Activated CD4-positive, CD25-positive, alpha-beta regulatory T cell (primary cell): ENCODE measurements around the gene IKZF3.
"Not testable (repeated sequence)": the region's sequence is repeated elsewhere in the genome, so short reads cannot be mapped to it uniquely, and the experiment has no call there.

ENCODE experiments used
- DNase-seq, 4 experiments: peaks; one replicate each; lab custom pipeline; 2025; lab: John Stamatoyannopoulos, UW

Gene IKZF3

DNA sequence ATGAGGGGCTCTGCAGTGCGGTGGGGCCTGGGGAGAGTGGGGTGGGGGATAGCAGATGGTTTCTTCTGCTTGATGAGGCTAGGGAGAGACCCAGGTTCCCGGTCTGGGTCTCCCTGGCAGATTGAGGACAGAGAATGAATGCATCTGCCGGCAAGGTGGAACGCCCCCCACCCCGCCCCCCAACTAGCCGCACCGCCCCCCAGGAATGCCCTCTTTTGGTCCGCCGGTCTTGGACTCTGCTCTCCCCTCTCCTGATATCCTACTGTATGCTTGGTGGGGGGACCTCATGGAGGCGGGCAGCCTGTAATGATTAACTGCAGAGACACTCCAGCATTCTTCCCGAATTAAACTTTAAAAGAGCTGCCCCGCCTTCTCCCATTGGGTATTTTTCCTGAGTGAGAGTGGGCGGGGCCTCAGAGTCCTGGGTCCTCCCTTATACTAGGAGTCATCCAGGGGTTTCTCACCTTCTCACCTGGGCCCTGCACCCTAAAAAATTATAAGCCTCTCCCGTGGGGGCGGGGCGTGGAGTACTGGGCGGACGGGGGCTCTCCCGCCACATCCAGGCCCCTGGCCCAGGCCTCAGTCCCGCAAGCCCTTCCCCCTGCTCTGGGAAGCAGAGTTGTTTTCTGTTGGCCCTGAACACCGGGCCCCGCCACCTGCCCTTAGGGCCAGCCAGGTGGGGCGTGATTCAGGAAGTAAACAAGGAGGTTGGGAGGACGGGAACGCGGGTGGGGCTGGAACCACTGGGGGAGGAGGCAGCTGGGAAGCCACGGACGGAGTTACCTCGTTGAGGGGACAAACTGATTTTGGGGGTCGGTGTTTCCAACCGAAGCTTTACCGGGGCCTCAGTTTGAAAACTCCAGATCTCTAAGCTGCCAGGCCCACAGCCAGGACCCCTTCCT, 124.9 kb downstream of the IKZF3 start:
- no peak for DNase-seq

DNA sequence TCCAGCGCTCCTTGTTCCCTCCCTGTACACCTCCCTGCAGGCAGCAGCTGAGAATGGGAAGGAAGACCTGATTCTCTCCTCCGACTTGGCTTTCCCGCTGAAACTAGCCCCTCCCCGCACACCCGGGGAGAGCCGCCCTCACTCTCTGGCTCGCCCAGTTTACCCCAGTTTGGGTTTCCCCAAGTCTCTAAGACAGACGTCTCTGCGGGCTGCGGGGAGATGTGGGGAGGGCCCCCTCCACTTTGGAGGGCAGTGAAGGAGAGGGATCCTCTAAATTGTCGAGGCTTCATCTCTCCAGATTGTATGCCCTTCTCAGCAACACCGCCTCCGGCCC, 125.6 kb downstream of the IKZF3 start:
- DNase-seq: no peak

DNA sequence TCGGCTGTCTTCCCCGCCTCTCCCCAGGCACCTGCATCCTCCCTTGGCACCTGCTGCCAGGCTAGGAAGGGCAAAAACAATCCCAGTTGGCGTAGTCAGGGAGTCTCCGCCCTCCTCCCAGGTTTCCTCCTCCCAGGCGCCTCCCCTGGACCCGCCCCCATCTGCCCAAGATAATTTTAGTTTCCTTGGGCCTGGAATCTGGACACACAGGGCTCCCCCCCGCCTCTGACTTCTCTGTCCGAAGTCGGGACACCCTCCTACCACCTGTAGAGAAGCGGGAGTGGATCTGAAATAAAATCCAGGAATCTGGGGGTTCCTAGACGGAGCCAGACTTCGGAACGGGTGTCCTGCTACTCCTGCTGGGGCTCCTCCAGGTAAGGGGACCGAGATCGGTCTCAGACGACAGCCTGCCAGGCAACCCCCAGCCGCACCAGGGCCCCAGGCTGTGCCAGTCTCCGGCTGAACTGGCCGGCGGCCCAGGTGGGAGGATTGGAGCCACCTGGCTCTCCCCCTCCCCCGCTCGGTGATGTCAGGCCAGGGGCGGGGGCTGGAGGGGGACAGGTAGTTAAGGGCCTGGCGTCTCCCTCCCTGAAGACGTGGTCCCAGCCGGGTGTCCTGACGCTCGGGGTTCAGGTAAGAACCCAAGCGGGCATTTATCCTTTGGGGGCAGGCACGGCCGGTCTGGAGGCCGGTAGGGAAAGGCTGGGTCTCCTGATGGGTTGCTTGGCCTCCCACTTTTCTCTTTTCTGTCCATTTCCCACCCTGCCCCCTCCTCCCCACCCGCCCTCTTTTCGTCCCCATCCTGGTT, 126.1 kb downstream of the IKZF3 start, which contains the start of gene GRB7:
GRB7 (plus strand) TSS at position 179 of the 808 bp plus-strand sequence. CDS start 4,364 bp downstream, outside the sequence.
- DNase-seq: no peak

DNA sequence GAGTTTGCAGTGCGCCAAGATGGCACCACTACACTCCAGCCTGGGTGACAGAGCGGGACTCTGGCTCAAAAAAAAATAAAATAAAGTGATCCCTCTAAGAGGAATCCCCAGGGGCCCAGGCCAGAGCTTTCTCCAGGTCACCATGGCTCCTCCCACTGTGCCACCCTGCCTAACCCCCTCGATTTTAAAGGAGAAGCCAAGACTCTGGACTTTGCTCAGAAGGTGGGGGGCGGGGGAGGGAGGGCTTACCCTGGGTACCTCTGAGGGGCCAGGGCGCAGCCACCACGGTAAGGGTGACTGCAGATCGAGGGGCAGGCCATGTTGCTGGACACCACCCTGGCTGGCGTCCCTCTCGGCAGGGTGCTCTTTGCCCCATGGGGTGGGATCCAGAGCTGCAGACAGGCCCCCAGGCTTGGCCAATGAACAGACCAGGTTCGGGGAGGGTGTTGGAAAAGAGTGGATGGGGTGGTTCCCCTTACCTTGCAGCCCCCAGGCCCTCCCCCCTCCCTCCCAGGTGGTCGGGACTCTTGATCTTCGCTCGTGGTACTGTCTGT, 126.8 kb downstream of the IKZF3 start:
- DNase-seq: no peak

DNA sequence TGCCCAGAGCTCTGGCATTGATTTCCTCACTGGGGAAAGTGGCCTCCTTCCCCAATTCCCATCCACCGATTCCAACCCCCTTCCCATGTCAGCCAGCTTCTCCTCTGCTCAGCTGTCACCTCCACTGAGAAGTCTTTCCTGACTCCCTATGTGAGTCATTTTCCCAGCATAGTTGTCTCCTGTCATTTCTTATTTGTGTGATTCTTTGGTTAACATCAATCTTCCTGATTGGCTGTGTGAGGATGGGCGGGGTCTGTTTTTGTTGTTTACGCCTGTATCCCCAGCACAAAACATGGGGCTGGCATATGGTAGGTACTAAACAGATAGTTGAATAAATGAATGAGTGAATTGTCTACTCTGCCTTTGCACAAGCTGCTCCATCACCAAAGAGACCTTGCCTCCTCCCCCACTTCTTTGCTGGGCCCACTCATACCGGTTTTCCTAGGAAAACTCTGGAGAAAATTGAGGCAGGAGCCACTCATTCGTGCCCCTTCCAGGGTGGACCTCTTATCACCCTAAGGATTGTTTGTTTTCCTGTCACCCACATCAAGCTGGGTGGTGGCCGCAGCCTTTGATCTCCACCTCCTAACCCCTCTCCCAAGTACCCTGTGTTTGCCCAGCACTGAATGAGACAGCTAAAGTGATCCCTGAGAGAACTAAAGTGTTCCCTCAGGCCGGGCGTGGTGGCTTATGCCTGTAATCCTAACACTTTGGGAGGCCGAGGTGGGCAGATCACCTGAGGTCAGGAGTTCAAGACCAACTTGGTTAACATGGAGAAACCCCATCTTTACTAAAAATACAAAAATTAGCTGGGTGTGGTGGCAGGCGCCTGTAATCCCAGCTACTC, 127.6 kb downstream of the IKZF3 start:
- no peak for DNase-seq

DNA sequence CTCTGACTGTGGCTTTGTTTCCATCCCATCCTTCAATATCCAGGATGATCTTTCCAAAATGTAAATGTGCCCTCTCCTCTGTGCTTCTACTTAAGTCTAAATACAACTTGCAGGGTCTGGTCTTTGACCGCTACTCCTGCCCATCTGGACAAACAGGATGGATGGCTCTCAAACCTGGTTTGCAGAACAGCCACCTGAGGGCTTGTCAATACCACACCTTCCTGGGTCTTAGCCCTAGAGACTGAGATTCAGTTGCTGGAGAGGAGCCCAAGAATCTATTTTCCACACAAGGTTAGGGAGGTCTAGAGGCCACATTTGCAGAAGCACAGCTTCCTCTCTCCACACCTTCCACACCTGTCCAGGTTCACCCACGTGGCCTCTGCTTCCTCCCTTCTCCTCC, 128.2 kb downstream of the IKZF3 start:
- no peak for DNase-seq

DNA sequence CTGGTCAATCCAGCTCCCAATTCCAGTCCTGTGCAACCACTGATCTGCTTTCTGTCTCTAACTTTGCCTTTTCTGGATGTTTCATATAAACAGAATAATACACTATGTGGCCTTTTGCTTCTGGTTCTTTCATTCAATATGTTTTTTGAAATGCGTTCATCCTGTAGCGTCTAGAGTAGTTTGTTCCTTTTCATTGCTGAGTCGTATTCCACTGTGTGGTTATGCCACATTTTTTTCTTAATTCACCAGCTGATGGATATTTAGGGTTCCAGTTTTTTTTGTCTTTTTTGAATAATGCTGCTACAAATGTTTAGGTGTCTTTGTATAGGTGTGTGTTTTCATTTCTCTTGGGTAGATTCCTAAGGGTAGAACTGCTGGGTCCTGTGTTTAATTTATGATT, 131.5 kb downstream of the IKZF3 start:
- DNase-seq: no peak

DNA sequence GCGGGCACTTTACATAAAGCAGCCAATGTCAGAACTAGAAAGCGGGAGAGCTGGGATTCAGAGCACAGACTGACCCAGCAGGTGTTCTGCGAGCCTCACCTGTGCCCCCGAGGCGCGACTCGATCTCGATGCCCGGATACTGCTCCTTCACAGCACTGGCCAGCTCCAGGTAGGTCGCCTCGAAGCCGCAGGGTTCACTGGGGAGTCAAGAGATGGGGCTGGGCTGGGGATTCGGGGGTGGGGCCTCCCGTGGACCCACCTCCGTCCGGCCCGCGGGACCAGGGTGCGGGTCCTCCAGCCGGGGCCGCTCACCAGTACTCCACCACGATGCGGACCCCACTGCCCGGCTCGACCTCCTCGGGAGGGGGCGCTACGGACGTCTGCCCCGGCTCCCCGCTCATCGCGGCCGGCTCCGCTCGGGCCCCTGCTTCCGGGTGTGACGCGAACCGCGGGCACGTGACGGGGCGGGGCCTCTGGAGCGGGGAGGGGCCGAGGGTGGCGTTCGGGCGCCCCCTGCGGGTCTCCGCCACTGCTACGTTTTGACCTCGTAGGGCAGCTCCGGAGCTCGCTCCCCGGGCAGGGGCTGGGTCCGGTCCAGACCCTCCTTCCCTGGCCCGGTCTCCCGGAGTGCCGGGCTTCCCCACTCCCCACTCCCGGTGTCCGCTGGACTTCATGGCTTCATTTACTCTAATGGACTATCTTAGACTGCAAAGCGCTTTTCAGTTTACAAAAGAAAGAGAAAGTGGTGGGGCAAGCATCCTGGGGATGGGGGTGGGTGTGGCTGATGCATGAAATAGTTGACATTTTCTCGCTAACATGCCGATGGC, 133.8 kb downstream of the IKZF3 start, which contains the start of gene MIEN1:
MIEN1 (minus strand) TSS at position 438 of the 827 bp plus-strand sequence; CDS start at position 401, 37 bp downstream.
- peak; percentile 90 to 95 (median 93) for DNase-seq

DNA sequence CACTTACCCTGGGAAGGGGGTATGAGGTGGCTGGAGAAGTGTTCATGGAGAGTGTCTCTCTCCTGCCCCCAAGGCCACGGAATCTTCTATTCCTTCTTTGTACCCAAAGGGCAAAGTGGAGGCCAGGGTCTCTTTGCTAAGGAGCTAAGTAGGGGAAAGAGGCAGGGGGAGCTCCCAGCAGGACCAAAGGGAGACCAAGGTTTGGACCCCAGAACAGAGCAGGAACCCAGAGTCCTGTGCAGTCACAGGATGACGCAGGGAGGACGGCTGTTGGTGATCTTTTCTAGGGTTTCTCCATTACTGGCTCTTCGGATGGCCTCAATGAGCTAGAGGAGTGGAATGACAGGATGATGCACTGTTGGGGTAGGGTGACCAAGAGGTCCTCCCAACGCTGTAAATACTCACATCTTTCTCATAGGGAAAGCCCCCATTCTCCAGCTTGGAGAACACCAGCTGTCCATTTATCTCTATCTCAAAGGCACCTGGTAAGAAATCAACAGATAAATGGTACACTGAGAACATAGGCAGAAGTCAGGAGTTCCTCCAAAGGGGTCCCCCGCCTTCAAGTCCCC, 134.7 kb downstream of the IKZF3 start:
- DNase-seq: no peak

DNA sequence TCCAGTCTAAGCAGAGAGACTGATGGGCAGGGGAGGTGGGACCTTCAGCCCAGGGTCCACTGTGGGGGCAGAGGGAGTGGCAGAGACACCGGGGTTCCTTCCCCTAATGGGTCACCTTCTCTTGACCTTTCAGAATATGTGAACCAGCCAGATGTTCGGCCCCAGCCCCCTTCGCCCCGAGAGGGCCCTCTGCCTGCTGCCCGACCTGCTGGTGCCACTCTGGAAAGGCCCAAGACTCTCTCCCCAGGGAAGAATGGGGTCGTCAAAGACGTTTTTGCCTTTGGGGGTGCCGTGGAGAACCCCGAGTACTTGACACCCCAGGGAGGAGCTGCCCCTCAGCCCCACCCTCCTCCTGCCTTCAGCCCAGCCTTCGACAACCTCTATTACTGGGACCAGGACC, 136.6 kb downstream of the IKZF3 start:
- no peak for DNase-seq

DNA sequence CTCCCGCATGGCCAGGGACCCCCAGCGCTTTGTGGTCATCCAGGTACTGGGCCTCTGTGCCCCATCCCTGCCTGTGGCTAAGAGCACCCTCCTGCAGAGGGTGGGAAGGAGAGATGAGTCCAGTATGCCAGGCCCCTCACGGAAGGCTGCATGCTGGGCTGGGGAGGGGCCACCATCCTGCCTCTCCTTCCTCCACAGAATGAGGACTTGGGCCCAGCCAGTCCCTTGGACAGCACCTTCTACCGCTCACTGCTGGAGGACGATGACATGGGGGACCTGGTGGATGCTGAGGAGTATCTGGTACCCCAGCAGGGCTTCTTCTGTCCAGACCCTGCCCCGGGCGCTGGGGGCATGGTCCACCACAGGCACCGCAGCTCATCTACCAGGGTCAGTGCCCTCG, 137.5 kb downstream of the IKZF3 start:
- no peak for DNase-seq

DNA sequence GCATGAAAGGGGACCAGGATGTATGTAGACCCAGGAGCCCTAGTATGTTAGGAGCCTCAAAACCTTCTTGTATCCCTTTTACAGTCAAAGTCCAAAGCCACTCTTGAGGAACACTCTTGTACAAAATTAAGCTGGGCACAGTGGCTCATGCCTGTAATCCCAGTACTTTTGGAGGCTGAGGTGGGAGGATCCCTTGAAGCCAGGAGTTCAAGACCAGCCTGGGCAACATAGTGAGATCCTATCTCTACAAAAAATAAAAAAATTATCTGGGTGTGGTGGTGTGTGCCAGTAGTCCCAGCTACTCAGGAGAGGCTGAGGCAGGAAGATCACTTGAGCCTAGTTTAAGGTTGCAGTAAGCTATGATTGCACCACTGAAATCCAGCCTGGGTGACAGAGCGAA, 138.2 kb downstream of the IKZF3 start:
- not testable (repeated sequence) for DNase-seq

DNA sequence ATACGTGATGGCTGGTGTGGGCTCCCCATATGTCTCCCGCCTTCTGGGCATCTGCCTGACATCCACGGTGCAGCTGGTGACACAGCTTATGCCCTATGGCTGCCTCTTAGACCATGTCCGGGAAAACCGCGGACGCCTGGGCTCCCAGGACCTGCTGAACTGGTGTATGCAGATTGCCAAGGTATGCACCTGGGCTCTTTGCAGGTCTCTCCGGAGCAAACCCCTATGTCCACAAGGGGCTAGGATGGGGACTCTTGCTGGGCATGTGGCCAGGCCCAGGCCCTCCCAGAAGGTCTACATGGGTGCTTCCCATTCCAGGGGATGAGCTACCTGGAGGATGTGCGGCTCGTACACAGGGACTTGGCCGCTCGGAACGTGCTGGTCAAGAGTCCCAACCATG, 139.4 kb downstream of the IKZF3 start:
- DNase-seq: no peak

DNA sequence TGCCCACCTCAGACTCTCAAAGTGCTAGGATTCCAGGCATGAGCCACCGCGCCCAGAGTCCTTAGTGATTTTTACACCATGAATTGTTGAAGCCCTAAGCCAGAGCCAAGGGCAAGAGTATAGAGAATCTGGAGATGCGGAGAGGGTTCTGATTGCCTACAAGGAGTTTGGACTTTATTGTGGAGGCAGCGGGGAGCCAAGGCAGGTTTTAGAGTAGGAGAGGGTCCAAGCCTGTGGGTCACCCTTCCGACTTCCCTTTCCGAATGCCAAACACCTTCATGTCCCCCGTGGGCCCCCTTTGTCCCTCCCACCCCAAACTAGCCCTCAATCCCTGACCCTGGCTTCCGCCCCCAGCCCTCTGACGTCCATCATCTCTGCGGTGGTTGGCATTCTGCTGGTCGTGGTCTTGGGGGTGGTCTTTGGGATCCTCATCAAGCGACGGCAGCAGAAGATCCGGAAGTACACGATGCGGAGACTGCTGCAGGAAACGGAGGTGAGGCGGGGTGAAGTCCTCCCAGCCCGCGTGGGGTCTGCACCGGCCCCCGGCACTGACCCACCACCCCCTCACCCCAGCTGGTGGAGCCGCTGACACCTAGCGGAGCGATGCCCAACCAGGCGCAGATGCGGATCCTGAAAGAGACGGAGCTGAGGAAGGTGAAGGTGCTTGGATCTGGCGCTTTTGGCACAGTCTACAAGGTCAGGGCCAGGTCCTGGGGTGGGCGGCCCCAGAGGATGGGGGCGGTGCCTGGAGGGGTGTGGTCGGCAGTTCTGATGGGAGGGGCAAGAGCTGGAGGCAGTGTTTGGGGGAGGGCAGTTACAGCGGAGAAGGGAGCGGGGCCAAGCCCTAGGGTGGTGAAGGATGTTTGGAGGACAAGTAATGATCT, 140.9 kb downstream of the IKZF3 start:
- no peak for DNase-seq

DNA sequence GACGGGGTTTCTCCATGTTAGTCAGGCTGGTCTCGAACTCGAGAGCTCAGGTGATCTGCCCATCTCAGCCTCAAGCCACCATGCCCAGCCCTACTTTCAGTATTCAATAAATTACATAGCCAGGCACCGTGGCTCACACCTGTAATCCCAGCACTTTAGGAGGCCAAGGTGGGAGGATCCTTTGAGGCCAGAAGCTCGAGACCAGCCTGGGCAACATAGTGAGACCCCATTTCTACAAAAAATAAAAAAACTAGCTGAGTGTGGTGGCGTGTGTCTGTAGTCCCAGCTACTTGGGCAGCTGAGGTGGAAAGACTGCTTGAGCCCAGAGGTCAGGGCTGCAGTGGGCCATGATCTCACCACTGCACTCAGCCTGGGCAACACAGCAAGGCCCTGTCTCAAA, 142.0 kb downstream of the IKZF3 start:
- no peak for DNase-seq

DNA sequence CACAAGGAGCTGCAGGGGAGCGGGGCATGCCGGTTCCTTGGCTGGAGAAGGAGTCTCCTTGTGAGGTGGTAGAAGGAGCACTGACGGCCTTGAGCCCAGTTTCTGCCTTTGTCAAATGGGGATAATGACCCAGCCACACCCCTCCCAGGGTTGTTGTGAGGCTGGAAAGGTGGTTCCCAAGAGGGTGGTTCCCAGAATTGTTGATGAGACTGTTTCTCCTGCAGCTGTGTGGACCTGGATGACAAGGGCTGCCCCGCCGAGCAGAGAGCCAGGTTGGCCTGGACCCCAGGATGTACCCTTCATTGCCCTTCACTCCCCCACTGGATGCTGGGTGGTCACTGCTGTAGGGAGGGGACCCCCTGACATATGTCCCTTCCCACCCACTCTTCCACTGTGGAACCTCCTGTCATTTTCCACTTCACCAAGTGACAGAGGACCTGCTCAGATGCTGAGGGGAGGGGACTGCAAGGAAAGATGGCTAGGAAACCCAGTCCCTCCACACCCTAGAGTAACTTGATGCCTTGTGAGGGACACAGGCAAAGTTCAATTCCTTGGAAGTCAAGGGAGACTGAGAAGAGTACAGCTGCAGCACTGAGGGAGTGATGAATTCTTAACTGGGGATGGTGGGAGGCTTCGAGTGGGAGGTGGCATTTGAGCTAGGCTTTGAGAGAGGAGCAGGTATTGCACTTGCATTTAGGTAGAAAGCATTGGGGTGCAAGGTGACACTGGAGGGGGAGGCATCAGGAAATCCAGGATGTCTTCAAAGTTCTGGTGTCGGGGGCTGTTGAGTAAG, 144.4 kb downstream of the IKZF3 start:
- DNase-seq: no peak

DNA sequence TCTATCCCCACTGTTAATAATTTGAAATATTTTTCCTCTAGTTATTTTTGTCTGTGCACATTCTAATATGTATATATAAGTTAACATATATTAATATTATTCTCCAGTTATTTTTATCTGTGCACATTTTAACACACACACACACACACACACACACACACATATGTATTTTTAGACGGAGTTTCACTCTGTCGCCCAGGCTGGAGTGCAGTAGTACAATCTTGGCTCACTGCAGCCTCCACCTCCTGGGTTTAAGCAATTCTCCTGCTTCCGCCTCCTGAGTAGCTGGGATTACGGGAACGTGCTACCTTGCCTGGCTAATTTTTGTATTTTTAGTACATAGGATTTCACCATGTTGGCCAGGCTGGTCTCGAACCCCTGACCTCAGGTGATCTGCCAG, 146.5 kb downstream of the IKZF3 start:
- no peak for DNase-seq

DNA sequence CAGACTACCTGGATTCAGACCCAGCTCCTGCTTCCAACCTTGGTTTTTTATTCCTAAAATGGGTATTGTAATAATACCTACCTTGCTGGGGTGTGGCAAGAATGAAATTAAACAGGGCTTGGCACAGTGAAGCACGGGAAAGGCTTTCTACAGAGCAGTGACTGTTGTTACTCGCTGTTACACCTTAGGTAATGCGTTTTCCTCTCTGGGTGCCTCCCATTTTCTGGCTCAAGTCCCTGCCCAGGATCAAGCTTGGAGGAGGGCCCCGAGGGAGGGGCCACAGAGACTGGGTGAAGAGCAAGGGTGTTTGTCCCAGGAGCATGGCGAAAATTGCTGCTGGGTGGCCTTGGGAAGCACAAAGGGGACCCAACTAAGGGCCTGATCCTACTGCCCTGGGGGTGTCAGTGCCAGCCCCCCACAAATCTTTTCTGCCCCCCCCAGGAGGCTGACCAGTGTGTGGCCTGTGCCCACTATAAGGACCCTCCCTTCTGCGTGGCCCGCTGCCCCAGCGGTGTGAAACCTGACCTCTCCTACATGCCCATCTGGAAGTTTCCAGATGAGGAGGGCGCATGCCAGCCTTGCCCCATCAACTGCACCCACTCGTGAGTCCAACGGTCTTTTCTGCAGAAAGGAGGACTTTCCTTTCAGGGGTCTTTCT, 147.1 kb downstream of the IKZF3 start:
- no peak for DNase-seq
